RWPE1 (cell line): Measurements from ENCODE around the gene PIM1.

Experiments
- CTCF ChIA-PET: fragments of 350-600 bp; sonication (Branson Sonifier 250); formaldehyde crosslinking; extraction: SDS; loops from one replicate; lab custom pipeline; 2021; lab: Yijun Ruan, JAX
- POLR2A ChIA-PET: fragments of 400-600 bp; formaldehyde crosslinking; extraction: SDS; loops from one replicate; lab custom pipeline; 2020; ENCODE audit warnings: antibody characterized with exemption; ENCODE audit not compliant: low non-redundant PET; lab: Yijun Ruan, JAX
- DNase-seq: peaks from one replicate; pipeline ENCODE4 v3.0.0; 2012; ENCODE audit warnings: low spot score
- H3K27ac ChIP-seq: fragments of 450-650 bp; 2 replicates; pipeline ENCODE4 v1.5.1; 2017
- TF ChIP-seq, protein P1 (sequence below): fragments of 450-650 bp; conservative IDR thresholded peaks from 2 replicates; pipeline ENCODE4 v1.5.1; 2017; ENCODE audit warnings: low read depth, mild to moderate bottlenecking

The PIM1 gene

DNA sequence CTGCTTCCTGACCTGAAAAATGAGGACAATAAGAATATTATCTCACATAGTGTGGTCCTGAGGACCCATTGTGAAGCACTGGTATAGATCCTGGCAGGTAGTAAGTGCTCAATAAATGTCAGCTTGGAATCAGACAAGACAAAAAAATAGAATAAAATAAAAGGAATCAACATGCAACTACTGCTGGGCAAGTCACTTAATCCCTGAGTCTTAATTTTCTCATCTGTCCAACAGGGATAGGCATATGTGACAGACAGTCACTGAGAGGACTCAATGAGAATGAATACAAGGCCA is 38.0 kb upstream of the PIM1 start:
- TF ChIP-seq, protein P1, sequence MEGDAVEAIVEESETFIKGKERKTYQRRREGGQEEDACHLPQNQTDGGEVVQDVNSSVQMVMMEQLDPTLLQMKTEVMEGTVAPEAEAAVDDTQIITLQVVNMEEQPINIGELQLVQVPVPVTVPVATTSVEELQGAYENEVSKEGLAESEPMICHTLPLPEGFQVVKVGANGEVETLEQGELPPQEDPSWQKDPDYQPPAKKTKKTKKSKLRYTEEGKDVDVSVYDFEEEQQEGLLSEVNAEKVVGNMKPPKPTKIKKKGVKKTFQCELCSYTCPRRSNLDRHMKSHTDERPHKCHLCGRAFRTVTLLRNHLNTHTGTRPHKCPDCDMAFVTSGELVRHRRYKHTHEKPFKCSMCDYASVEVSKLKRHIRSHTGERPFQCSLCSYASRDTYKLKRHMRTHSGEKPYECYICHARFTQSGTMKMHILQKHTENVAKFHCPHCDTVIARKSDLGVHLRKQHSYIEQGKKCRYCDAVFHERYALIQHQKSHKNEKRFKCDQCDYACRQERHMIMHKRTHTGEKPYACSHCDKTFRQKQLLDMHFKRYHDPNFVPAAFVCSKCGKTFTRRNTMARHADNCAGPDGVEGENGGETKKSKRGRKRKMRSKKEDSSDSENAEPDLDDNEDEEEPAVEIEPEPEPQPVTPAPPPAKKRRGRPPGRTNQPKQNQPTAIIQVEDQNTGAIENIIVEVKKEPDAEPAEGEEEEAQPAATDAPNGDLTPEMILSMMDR = no peak
- POLR2A ChIA-PET = no interaction called here
- H3K27ac ChIP-seq = no peak overlapping the region
- no peak for DNase-seq
- CTCF ChIA-PET = interaction anchor here (1.2 kb wide), 1 partner anchor 39 kb away, joined by 3 read pairs; no protein-coding TSS in a partner anchor

DNA sequence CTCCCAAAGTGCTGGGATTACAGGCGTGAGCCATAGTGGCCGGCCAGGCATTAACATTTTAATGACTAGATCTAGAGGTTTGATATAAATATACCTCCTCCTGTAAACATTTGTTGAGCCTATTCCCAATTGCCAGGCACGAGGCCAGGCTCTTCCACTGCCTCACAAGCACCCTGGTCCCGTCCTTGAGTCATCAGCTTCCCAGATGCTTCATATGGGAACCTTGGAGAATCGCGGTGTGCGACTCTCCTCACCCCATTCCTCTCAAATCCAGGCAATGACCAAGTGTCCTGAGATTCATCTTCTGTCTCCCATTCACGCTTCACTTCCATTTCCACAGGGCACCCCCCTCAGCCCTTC is 35.9 kb upstream of the PIM1 start:
- ChIA-PET POLR2A (interaction anchor here (2.1 kb wide), 1 partner anchor 36 kb away, joined by 5 read pairs; the partner anchor contains the start of gene PIM1), CTCF (interaction anchor here (0.5 to 0.6 kb wide), 2 partner anchors 24 to 1666 kb away, joined by 3 to 6 read pairs; no protein-coding TSS in a partner anchor)
- peak overlapping the region; percentile 94 for H3K27ac ChIP-seq
- peak; percentile 68 for DNase-seq
- TF ChIP-seq, protein P1 = no peak

DNA sequence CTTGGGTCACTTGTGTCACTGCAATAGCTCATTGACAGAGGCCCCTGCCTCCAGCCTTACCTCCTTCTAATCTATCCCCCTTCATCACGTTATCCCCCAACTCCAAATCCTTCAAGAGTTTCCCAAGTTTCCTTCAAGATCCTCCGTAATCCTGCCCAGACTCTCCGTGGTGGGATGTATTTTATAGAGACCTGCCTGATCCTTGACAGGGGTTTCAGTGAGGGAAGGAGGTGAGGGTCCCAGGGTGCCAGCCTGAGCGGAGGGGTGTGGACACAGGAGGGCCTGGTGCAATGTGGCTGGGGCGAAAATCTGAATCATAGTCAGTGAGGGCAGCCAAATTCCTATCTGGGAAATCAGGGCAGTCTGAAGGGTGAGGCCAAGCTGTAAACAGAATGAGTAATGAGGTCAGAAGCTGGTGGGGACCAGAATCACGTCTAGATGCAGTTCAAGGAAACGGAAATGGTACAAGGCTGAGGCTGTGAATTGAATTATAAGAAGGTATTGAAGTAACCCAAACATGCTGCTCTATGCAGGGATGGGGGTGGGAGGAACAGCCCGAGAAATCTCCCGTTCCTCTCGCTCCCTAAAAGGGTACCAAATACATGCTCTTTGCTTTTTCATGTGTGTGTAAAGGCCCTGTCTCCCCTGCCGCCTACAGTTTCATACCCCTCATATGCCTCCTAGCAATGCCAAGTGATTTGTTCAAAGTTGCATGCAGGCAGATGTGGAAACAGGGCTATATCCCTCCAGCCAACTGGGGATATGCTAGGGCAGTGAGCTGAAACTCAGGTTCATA is 35.4 kb upstream of the PIM1 start:
- TF ChIP-seq, protein P1 = no peak
- ChIA-PET CTCF (interaction anchor here (0.5 kb wide), 1 partner anchor 23 kb away, joined by 6 read pairs; no protein-coding TSS in a partner anchor), POLR2A (interaction anchor here (2.1 kb wide), 1 partner anchor 36 kb away, joined by 5 read pairs; the partner anchor contains the start of gene PIM1)
- DNase-seq = peak; percentile 95
- H3K27ac ChIP-seq = peak overlapping the region; percentile 94

DNA sequence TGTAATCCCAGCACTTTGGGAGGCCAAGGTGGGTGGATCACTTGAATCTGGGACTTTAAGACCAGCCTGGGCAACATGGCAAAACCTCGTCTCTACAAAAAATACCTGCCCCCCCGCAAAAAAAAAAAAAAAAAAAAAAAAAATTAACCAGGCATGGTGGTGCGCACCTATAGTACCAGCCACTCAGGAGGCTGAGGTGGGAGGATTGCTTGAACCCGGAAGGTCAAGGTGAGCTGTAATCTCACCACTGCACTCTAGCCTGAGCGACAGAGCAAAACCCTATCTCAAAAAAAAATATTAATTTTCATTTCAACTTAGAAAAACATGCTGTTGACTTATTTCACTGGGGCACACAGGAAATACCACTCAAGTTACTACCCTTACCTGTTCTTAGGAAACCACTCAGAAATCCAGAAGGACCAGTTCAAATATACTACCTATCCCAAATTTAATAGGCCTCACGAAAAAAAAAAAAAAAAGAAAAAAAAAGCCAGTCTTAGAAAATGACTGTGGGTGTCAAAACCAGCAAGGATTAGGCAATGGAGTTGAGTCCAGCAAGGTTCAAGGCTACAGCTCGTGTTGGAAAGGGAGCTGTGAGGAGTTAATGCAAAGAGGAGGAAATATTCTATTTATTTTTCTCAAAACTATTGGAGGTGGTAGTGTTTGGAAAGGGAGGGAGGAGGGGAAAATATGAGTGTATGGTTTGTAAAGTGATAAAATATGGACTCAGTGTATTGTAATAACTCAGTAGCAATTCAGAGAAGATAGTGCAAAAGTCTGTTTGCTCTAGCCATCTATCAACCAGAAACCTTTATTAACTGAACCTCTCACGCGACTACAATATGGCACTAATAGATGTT is 33.9 kb upstream of the PIM1 start:
- ChIA-PET POLR2A (no interaction called here), CTCF (interaction anchor here (0.6 kb wide), 1 partner anchor 26 kb away, joined by 3 read pairs; no protein-coding TSS in a partner anchor)
- TF ChIP-seq, protein P1 = no peak
- no peak for DNase-seq
- peak overlapping the region; percentile 94 for H3K27ac ChIP-seq

DNA sequence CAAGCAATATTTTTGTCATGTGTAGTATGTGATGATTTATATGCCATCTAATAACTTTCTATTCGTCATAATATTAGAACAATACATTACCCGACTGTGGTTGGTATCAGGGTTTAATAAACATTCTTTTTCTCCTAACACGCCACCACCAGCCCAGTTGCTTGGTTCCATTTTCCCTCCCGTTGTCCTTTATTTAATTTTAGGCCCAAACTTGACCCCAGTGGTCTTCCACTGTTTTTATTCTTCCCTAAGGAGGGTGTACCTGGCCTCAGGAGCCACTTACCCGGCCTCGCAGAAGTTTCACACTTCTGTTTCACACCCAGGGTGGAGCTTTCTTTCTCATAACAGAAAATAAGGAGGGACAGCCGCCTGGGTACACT is 33.1 kb upstream of the PIM1 start:
- ChIA-PET CTCF (interaction anchor here (0.7 kb wide), 1 partner anchor 777 kb away, joined by 3 read pairs; no protein-coding TSS in a partner anchor), POLR2A (no interaction called here)
- TF ChIP-seq, protein P1 = no peak
- DNase-seq = no peak
- peak overlapping the region; percentile 79 for H3K27ac ChIP-seq
